Measurements from ENCODE around the gene PPA1. TPM values are rescaled to one million over a fixed set of nuclear protein-coding genes. Genes with fewer than 3 reads are reported as not detected.
"Not testable (repeated sequence)": the region's sequence is repeated elsewhere in the genome, so short reads cannot be mapped to it uniquely, and the experiment has no call there.

Gene PPA1
- total and polyA plus RNA-seq, 12 donors: 47.1 to 139 (median 69.9) TPM

DNA sequence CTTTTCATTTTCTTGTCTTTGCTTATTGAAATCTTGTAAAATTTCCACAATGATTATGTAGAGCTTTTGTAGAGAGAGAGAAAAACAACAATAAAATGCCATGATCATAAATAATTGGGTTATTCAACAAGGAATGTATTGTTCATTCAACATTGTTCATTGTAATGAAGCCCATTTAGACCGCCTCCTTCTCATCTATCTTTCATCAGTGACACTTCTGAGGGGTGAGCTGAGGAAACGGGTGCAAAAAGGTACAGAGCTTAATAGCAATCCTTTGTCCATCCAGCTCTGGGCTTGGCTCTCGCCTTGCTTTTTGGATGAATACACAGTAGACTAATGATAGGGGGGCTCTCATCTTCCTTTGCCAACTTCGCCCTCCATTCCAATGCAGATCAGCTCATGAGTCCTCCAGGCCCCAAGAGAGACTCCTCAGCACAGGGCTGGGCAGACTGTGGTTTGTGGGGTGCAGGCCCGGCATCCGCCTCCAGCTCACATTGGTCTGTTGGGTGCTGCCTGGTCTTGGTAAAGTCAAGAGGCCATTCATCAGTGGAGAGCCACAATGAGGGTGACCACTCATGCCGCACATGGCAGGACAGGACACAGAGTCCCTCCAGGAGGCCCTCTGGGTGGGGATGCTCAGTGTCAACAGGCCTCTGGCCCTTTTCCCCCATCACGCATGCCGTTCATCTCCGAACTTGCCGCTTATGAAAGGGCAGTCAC, 17.9 kb upstream of the PPA1 start:
- 93 to 95% methylated on average over 11 of the region's 11 CpGs for WGBS, 2 donors
- peaks cover 13 to 66% (median 24%) of the 10 kb centered on the region in 7 donors for H3K27me3 ChIP-seq
- H3K36me3 ChIP-seq: no peaks in the 10 kb centered on the region
- no peak overlapping the region for H3K27ac ChIP-seq
- ATAC-seq (no peak), DNase-seq (no peak)
- peaks cover 0 to 12% (median 7%) of the 10 kb centered on the region in 9 donors for H3K4me1 ChIP-seq
- TF ChIP-seq, protein P1, sequence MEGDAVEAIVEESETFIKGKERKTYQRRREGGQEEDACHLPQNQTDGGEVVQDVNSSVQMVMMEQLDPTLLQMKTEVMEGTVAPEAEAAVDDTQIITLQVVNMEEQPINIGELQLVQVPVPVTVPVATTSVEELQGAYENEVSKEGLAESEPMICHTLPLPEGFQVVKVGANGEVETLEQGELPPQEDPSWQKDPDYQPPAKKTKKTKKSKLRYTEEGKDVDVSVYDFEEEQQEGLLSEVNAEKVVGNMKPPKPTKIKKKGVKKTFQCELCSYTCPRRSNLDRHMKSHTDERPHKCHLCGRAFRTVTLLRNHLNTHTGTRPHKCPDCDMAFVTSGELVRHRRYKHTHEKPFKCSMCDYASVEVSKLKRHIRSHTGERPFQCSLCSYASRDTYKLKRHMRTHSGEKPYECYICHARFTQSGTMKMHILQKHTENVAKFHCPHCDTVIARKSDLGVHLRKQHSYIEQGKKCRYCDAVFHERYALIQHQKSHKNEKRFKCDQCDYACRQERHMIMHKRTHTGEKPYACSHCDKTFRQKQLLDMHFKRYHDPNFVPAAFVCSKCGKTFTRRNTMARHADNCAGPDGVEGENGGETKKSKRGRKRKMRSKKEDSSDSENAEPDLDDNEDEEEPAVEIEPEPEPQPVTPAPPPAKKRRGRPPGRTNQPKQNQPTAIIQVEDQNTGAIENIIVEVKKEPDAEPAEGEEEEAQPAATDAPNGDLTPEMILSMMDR (IDR thresholded peaks at IDR 0.05): no peak
- peaks cover 0 to 3% (median 0%) of the 10 kb centered on the region in 11 donors for H3K9me3 ChIP-seq
- intact Hi-C loops (cut with DNase I): no loop called here
- H3K4me3 ChIP-seq: no peak overlapping the region

DNA sequence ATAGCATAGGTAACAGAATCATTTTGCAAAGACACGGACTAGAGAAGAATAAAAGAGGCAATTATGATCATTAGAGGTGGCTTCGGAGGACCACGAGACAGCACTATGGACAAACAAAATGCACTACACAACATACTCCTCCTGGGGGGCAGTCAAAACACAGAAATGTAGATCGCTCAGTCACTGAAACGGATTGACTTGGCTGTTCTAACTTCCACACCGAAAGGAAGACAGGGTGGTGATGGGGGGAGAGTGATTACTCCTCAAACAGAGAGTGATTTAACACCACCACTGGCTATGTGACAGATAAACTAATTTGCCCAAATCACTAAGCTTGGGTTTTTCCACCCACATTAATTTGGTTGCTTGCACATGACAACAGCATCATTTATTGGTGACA, 14.1 kb upstream of the PPA1 start:
- intact Hi-C loops (cut with DNase I): no loop called here
- ATAC-seq (no peak), DNase-seq (no peak)
- H3K4me1 ChIP-seq: no peaks in the 10 kb centered on the region
- H3K9me3 ChIP-seq: peaks cover 0 to 3% (median 0%) of the 10 kb centered on the region in 11 donors
- H3K27me3 ChIP-seq: peaks cover 0 to 42% (median 0%) of the 10 kb centered on the region in 7 donors
- no peak overlapping the region for H3K4me3 ChIP-seq
- no peak overlapping the region for H3K27ac ChIP-seq
- no peaks in the 10 kb centered on the region for H3K36me3 ChIP-seq
- 67 to 72% methylated on average over 6 of the region's 6 CpGs for WGBS, 2 donors
- TF ChIP-seq, protein P1 (IDR thresholded peaks at IDR 0.05): no peak

DNA sequence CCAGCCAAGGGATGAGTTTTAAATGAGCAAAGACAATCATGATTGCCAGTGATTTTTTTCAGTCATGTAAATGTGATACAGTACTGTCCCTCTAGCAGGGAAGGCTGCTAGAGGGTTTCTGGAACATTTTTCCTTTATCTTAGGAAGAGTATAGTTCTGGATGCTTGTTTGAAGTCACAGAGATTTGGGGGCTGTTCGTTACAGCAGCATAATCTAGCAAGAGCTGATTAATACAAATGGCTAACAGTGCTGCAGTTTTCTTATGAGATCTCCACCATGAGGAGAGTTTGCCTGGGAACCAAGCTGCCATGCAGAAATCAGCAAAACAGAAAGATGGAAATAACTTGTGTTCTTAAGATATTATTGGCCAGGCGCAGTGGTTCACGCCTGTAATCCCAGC, 7.9 kb upstream of the PPA1 start:
- intact Hi-C loops (cut with DNase I): no loop called here
- WGBS, 2 donors: 96 to 97% methylated on average over 3 of the region's 3 CpGs
- DNase-seq: no peak
- H3K9me3 ChIP-seq: peaks cover 0 to 3% (median 0%) of the 10 kb centered on the region in 11 donors
- H3K36me3 ChIP-seq: no peaks in the 10 kb centered on the region
- H3K4me1 ChIP-seq: no peaks in the 10 kb centered on the region
- TF ChIP-seq, protein P1 (IDR thresholded peaks at IDR 0.05): no peak
- no peak overlapping the region for H3K27ac ChIP-seq
- no peak for ATAC-seq
- peaks cover 0 to 12% (median 0%) of the 10 kb centered on the region in 7 donors for H3K27me3 ChIP-seq
- H3K4me3 ChIP-seq: no peak overlapping the region

DNA sequence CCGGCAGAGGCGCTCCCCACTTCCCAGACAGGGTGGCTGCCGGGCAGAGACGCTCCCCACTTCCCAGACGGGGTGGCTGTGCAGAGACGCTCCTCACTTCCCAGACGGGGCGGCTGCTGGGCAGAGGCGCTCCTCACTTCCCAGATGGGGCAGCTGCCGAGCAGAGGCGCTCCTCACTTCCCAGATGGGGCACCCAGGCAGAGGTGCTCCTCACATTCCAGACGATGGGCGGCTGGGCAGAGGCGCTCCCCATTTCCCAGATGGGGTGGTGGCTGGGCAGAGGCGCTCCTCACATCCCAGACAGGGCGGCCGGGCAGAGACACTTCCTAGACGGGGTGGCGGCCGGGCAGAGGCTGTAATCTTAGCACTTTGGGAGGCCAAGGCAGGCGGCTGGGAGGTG, 6.8 kb upstream of the PPA1 start:
- intact Hi-C loops (cut with DNase I): loop anchor here in 1 of 10 donors (10.0 kb wide), 1 partner anchor 55 kb away; no protein-coding TSS in a partner anchor
- H3K27me3 ChIP-seq, DNase-seq, ATAC-seq, H3K27ac ChIP-seq, H3K4me3 ChIP-seq, H3K36me3 ChIP-seq, H3K4me1 ChIP-seq, H3K9me3 ChIP-seq: not testable (repeated sequence)
- 87 to 94% methylated on average over 17 to 21 of the region's 21 CpGs for WGBS, 2 donors

DNA sequence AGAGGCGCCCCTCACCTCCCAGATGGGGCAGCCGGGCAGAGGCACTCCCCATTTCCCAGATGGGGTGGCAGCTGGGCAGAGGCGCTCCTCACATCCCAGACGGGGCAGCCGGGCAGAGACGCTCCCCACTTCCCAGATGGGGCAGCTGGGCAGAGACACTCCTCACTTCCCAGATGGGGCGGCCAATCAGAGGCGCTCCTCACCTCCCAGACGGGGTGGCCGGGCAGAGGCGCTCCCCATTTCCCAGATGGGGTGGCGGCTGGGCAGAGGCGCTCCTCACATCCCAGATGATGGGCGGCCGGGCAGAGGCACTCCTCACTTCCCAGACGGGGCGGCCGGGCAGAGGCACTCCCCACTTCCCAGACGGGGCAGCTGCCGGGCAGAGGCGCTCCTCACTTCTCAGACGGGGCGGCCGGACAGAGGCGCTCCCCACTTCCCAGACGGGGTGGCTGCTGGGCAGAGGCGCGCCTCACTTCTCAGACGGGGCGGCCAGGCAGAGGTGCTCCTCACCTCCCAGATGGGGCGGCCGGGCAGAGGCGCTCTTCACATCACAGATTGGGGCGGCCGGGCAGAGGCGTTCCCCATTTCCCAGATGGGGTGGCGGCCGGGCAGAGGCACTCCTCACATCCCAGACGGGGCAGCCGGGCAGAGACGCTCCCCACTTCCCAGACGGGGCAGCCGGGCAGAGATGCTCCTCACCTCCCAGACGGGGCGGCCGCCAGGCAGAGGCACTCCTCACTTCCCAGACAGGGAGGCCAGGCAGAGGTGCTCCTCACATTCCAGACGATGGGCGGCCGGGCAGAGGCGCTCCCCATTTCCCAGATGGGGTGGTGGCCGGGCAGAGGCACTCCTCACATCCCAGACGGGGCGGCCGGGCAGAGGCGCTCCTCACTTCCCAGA, 6.1 kb upstream of the PPA1 start:
- peaks cover 0 to 11% (median 0%) of the 10 kb centered on the region in 9 donors for H3K4me1 ChIP-seq
- H3K4me3 ChIP-seq, H3K27me3 ChIP-seq, H3K27ac ChIP-seq, H3K9me3 ChIP-seq, DNase-seq, ATAC-seq, H3K36me3 ChIP-seq: not testable (repeated sequence)
- intact Hi-C loops (cut with DNase I): loop anchor here in 1 of 10 donors (10.0 kb wide), 1 partner anchor 55 kb away; no protein-coding TSS in a partner anchor
- 95% methylated on average over 52 to 55 of the region's 55 CpGs for WGBS, 2 donors

DNA sequence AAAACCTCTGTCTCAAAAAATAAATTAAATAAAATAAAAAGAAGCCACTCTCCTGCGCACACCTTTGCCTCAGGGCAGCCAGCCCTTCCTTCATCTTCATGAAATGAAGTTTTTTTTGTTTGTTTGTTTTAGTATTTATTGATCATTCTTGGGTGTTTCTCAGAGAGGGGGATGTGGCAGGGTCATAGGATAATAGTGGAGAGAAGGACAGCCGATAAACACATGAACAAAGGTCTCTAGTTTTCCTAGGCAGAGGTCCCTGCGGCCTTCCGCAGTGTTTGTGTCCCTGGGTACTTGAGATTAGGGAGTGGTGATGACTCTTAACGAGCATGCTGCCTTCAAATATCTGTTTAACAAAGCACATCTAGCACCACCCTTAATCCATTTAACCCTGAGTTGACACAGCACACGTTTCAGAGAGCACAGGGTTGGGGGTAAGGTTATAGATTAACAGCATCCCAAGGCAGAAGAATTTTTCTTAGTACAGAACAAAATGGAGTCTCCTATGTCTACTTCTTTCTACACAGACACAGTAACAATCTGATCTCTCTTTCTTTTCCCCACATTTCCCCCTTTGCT, 4.8 kb upstream of the PPA1 start:
- 69 to 76% methylated on average over 6 of the region's 6 CpGs for WGBS, 2 donors
- H3K4me3 ChIP-seq, ATAC-seq, H3K27me3 ChIP-seq, H3K9me3 ChIP-seq, H3K36me3 ChIP-seq, H3K27ac ChIP-seq, DNase-seq: not testable (repeated sequence)
- intact Hi-C loops (cut with DNase I): loop anchor here in 1 of 10 donors (10.0 kb wide), 1 partner anchor 57 kb away; no protein-coding TSS in a partner anchor
- peaks cover 0 to 20% (median 7%) of the 10 kb centered on the region in 9 donors for H3K4me1 ChIP-seq

All from heart right ventricle (tissue), 16 donors.